CD4-positive, alpha-beta T cell treated with Interferon gamma for 1 hour (primary cell): ENCODE measurements around the gene ARSI.

ENCODE experiments used
- DNase-seq: peaks from one replicate; pipeline ENCODE4 v3.0.0-alpha.2; 2020

ARSI gene

GRCh38 chr5:150291388-150292385 lies 11.0 kb downstream of the ARSI start:
- DNase-seq = no peak

GRCh38 chr5:150289551-150290390 lies 12.9 kb downstream of the ARSI start, which contains the start of gene CAMK2A:
Gene CAMK2A (minus strand): TSS chr5:150289773. CDS start chr5:150289625, 148 bp downstream.
- no peak for DNase-seq

- no peak for DNase-seq
These were observed 13.9 kb downstream of the ARSI start for GRCh38 chr5:150288791-150289190.

- no peak for DNase-seq
These were observed 14.3 kb downstream of the ARSI start for GRCh38 chr5:150288361-150288760.

GRCh38 chr5:150286820-150287219 lies 15.9 kb downstream of the ARSI start:
- no peak for DNase-seq

DNA sequence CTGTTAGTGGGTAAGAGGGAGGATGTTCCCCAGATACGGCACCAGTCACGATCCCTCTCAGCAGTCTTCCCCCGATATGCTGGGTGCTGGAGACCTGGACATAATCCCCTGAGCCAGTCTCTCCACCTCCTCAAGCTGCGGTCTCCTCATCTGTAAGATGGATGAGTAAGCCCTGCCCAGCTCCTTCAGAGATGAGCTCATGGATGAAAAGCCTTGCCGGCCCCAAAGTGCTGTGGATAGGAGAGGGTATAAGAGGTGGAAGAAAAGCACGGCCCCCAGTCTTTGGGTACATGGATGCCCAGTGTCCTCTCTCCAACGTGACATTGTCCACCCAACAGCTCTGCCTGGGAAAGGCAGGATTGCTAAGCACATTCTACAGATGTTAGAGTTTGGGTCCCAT lies 17.6 kb downstream of the ARSI start:
- no peak for DNase-seq

DNA sequence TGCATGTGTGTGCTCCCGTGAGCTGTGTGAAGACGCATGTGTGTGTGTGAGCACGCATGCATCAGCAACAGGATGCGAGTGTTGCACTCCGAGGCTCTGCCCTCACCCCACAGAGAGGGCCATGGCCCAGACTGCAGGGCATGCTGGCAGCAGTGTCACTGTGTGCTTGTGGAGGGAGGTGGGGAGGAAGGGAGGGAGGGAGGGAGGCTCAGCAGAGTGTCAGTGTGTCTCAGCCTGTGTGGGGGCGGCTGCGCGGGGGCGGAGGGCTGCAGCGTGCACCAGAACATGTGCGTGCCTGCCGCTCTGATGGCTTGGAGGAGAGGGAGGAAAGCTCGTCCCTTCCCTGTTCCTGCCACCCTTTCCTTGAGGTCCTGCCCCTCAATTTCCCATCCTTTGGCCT lies 18.4 kb downstream of the ARSI start:
- no peak for DNase-seq

DNA sequence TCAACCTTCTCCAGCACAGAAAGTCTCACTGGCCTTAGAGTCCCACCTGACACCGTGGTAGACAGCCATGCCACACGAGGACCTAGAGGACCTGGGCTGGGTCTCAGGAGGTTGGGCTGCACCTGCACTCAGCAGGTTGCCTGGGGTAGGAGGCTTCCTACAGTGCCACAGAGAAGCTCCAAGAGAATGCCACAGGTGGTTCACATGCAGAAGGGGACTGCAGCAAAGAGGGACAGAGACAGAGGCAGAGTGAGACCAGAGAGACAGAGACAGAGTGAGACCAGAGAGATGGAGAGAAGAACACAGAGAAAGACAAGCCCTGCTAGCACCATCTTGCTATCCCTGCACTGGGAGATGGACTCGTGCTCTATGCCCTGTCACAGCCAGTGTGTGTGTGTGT lies 18.8 kb downstream of the ARSI start:
- DNase-seq = no peak

DNA sequence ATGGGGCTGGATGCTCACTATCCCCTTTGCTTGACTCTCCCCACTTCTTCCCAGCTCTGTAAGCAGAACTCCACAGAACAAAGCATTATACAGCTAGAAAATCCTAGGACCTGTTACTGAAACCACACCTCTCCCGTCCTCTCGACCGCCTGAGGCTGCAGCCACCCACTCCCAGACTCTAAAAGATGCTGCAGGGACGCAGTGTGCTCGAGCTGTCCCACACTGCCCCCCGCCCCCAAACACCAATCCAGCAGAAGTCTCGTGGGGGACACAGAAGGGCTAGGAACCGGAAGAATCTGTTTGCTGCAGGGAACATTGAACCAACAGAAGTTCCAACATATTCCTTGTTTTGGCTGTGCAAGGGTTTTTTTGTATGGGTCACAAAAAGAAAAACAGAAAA lies 20.7 kb downstream of the ARSI start:
- DNase-seq = no peak

DNA sequence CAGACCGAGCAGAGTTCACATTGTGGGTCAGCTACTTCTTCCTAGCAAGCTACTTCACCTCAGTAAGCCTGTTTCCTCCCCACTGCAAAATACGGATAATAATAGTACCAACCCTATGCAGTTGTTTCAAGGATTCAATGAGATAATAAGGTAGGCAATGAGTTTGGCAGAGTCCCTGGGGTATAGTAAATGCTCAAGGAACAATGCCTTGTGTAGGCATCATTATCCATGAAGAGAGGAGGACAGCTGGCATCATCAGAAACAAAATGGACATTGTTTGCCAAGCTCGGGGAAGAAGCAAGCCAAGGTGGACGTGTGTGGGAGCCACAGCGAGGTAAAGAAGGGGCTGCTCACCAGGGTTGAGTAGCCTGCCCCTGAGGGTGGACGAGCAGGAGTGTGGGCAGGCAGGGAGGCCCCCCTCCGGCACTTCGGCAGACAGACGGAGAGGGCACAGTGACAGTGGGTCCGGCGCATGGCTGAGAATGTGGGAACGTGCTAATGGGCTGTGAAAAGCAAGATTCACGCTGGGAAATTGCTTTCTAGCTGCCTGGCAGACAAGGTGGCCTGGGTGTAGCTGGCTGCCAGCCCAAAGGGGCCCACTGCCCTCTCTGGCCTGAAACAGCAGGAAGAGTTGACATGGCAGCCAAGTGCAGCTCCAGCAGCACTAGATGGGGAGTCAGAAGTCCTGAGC lies 23.2 kb downstream of the ARSI start:
- DNase-seq = no peak

- DNase-seq = no peak
These were observed 23.8 kb downstream of the ARSI start for GRCh38 chr5:150278916-150279315.

DNA sequence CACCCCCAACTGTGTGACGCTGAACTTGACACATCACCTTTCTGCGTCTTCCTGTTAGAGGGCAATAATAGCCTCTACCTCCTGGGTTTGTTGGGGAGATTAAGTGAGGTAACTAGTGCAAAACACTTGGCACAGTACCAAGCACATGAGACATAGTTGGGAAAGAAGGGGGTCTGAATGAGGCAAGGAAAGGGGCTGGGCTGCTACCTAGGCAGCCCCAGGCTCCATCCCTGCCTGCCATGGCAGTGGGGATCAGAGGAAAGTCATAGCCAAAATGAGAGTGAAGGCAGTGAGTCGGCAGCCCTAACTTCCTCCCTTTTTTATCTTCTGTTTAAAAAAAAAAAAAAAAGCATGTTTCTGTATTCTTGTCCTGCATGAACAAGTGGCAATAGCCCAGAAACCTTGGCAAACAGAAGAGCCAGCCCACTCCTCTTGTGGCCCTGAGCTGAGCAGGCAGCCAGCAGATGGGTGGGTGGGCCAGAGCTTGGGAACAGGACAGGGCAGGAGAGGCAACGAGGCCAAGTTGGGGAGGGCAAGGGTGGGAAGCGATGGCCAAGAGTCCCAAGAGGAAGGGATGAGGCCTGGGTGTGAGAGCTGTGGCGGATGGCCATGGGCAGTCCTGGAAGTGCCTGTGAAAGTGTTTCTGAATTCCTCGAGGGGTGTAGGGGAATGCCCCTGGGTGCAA lies 24.5 kb downstream of the ARSI start:
- no peak for DNase-seq

- DNase-seq = no peak
These were observed 25.7 kb downstream of the ARSI start for GRCh38 chr5:150277043-150277442.

GRCh38 chr5:150274811-150275210 lies 27.9 kb downstream of the ARSI start:
- no peak for DNase-seq

- DNase-seq = no peak
These were observed 30.2 kb downstream of the ARSI start for GRCh38 chr5:150272531-150272930.

- no peak for DNase-seq
These were observed 30.8 kb downstream of the ARSI start for GRCh38 chr5:150271923-150272322.

DNA sequence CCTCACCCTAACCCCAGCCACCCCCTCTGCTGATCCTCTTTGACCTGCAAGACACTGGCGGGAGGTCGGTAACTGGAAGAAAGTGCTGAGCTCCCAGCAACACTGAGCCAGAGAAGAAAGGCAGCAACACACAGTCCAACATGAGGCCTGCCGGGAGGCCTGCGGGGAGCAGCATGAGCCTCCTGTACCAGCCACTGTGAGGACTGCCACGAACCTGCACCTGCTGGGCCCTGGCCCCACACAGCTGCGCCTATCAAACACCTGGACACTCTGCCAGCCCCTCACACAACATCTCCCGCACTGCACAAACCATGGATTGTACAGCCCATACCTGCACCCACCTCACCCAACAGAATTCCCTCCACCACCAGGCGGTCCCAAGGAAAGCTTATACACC lies 31.4 kb downstream of the ARSI start:
- no peak for DNase-seq

GRCh38 chr5:150270541-150271295 lies 32.0 kb downstream of the ARSI start:
- DNase-seq = no peak

- DNase-seq = no peak
These were observed 35.8 kb downstream of the ARSI start for GRCh38 chr5:150266871-150267291.

GRCh38 chr5:150265870-150266383 lies 36.8 kb downstream of the ARSI start:
- DNase-seq = no peak
